Erythroblast (primary cell): Measurements from ENCODE around the gene STARD10.

Experiments used
- GATA1 ChIP-seq: IDR thresholded peaks from 2 replicates; pipeline ENCODE4 v1.6.1; 2011; ENCODE audit warnings: low read depth, mild to moderate bottlenecking, control low read depth, low read length, moderate library complexity
- POLR2A ChIP-seq: IDR thresholded peaks from 2 replicates; pipeline ENCODE4 v1.6.1; 2011; ENCODE audit warnings: mild to moderate bottlenecking, low read length

- TF ChIP-seq POLR2A (no peak), GATA1 (no peak)
These were observed 50.3 kb downstream of the STARD10 start for GRCh38 chr11:72743321-72744221.
